Panc1 (cell line): ENCODE results near the gene DNAL1. TPM values are rescaled to one million over a fixed set of nuclear protein-coding genes. Genes with fewer than 3 reads are reported as not detected.

ENCODE experiments used
- ATAC-seq: fragments of 200-7000 bp; cut with Tn5 transposase; 2 replicates; pipeline ENCODE4 v1.9.1; 2020; ENCODE audit warnings: mild to moderate bottlenecking, moderate library complexity
- BruUV-seq: library from RNA; stranded (reverse); fragments of 400-500 nt; replicated peaks from 2 replicates; lab custom pipeline; 2021; lab: Mats Ljungman, UMichigan
- CTCF ChIA-PET: fragments of 300-600 bp; sonication (Branson Sonifier 250); formaldehyde crosslinking; loops from one replicate; lab custom pipeline; 2022; ENCODE audit warnings: antibody characterized with exemption; lab: Charles Lee
- POLR2A ChIA-PET: fragments of 300-600 bp; sonication (Branson Sonifier 250); formaldehyde crosslinking; loops from one replicate; lab custom pipeline; 2022; ENCODE audit warnings: antibody characterized with exemption; lab: Charles Lee
- DNase-seq: peaks from one replicate; pipeline ENCODE4 v3.0.0-alpha.2; 2010; ENCODE audit warnings: low read depth, low spot score
- H3K27ac ChIP-seq: 2 replicates; pipeline ENCODE4 v1.5.1; 2011; ENCODE audit warnings: mild to moderate bottlenecking, low read length, inconsistent platforms
- H3K27me3 ChIP-seq: fragments of 200-500 bp; sonication (Bioruptor generic); 2 replicates; pipeline ENCODE4 v1.6.0; 2014; ENCODE audit warnings: low read length, inconsistent platforms; ENCODE audit not compliant: control insufficient read depth, insufficient read depth
- H3K36me3 ChIP-seq: fragments of 200-500 bp; sonication (Bioruptor generic); 2 replicates; pipeline ENCODE4 v1.5.1; 2014; ENCODE audit warnings: inconsistent platforms, mild to moderate bottlenecking, low read length, moderate library complexity; ENCODE audit not compliant: control insufficient read depth, insufficient read depth
- H3K4me1 ChIP-seq: 2 replicates; pipeline ENCODE4 v1.5.1; 2011; ENCODE audit warnings: inconsistent platforms, mild to moderate bottlenecking, low read length, moderate library complexity; ENCODE audit not compliant: control insufficient read depth, insufficient read depth
- H3K4me3 ChIP-seq, 2 experiments: 2 replicates each; pipeline ENCODE4 v1.5.1; 2011 to 2012; ENCODE audit warnings: low read depth in 2 of 2, low read length in 2 of 2, mild to moderate bottlenecking in 2 of 2, inconsistent platforms in 1 of 2, moderate library complexity in 1 of 2
- H3K9me3 ChIP-seq: fragments of 200-500 bp; sonication (Bioruptor generic); 2 replicates; pipeline ENCODE4 v1.5.1; 2014; ENCODE audit warnings: low read depth, mild to moderate bottlenecking, inconsistent platforms, low read length, moderate library complexity; ENCODE audit not compliant: control insufficient read depth, insufficient read depth
- POLR2AphosphoS5 ChIP-seq: IDR thresholded peaks from 2 replicates; pipeline ENCODE4 v1.6.1; 2012; ENCODE audit warnings: mild to moderate bottlenecking, low read depth, low read length, moderate library complexity
- SIN3A ChIP-seq: IDR thresholded peaks from 2 replicates; pipeline ENCODE4 v1.6.1; 2012; ENCODE audit warnings: low read depth, mild to moderate bottlenecking, low read length, moderate library complexity, borderline replicate concordance; ENCODE audit not compliant: insufficient read depth
- TCF7L2 ChIP-seq: IDR thresholded peaks from 2 replicates; pipeline ENCODE4 v1.6.1; 2011; ENCODE audit warnings: mild to moderate bottlenecking, low read depth, low read length, inconsistent platforms
- in situ Hi-C: cut with HindIII; loops from 2 replicates; pipeline ENCODE4 v1.10.0; 2016; ENCODE audit warnings: low sequenced_read_pairs, low pct_unique_long_range_greater_than_20kb
- intact Hi-C: fragments of 100-400 bp; cut with micrococcal nuclease; formaldehyde crosslinking; loops from one replicate; pipeline ENCODE4 v1.10.0; 2022; ENCODE audit not compliant: unreplicated experiment
- total RNA-seq: library from RNA; stranded (reverse); gene quantifications from one replicate; pipeline ENCODE4 v1.2.1, GENCODE V29; 2021; ENCODE audit not compliant: unreplicated experiment
- TF ChIP-seq, protein P1 (sequence below): fragments of 450-650 bp; IDR thresholded peaks from 2 replicates; pipeline ENCODE4 v1.5.1; 2017; ENCODE audit warnings: mild to moderate bottlenecking
- TF ChIP-seq, protein P2 (sequence below), 2 experiments: IDR thresholded peaks; 2 replicates each; pipeline ENCODE4 v1.6.1; 2011 to 2012; ENCODE audit warnings: low read depth in 2 of 2, control low read depth in 1 of 2, low read length in 1 of 2, mild to moderate bottlenecking in 1 of 2, moderate library complexity in 1 of 2; ENCODE audit not compliant: insufficient read depth in 1 of 2

DNAL1 gene
- total RNA-seq, 1 experiment from 2014 or later, result 15.2 TPM

DNA sequence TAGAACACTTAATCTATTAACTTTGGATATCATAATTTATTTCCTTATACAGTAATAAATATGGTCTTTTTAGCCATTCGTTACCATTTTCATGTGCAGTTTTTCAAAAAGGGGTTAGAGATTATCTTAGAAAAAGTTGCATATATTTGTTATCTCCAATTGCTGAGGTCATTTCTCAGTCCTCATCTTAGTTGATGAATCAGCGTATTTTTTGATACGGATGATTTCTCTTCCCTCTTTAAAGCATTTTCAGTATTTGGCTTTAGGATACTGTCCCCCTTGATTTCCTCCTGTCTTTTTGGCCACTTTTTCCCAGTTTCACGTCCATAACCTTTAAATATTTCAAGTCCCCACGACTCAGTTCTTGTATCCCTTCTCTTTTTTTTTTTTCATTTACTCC, 21.8 kb downstream of the DNAL1 start:
- BruUV-seq, result no TSS peak
- POLR2A ChIA-PET, result no interaction called here
- ATAC-seq (no peak), DNase-seq (no peak)
- no peak overlapping the region for H3K27ac ChIP-seq
- no peaks in the 10 kb centered on the region; the same call in 1 of the 2 replicates for H3K36me3 ChIP-seq
- no peak overlapping the region for H3K4me3 ChIP-seq
- H3K4me1 ChIP-seq, result peaks cover 5% of the 10 kb centered on the region
- no peaks in the 10 kb centered on the region for H3K27me3 ChIP-seq
- in situ Hi-C loops (no loop called here), intact Hi-C loops (no loop called here)
- CTCF ChIA-PET, result no interaction called here
- no peaks in the 10 kb centered on the region for H3K9me3 ChIP-seq
- TF ChIP-seq TCF7L2 (no peak), SIN3A (no peak), POLR2AphosphoS5 (no peak)
- TF ChIP-seq, protein P1, sequence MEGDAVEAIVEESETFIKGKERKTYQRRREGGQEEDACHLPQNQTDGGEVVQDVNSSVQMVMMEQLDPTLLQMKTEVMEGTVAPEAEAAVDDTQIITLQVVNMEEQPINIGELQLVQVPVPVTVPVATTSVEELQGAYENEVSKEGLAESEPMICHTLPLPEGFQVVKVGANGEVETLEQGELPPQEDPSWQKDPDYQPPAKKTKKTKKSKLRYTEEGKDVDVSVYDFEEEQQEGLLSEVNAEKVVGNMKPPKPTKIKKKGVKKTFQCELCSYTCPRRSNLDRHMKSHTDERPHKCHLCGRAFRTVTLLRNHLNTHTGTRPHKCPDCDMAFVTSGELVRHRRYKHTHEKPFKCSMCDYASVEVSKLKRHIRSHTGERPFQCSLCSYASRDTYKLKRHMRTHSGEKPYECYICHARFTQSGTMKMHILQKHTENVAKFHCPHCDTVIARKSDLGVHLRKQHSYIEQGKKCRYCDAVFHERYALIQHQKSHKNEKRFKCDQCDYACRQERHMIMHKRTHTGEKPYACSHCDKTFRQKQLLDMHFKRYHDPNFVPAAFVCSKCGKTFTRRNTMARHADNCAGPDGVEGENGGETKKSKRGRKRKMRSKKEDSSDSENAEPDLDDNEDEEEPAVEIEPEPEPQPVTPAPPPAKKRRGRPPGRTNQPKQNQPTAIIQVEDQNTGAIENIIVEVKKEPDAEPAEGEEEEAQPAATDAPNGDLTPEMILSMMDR, result no peak
- TF ChIP-seq, protein P2, sequence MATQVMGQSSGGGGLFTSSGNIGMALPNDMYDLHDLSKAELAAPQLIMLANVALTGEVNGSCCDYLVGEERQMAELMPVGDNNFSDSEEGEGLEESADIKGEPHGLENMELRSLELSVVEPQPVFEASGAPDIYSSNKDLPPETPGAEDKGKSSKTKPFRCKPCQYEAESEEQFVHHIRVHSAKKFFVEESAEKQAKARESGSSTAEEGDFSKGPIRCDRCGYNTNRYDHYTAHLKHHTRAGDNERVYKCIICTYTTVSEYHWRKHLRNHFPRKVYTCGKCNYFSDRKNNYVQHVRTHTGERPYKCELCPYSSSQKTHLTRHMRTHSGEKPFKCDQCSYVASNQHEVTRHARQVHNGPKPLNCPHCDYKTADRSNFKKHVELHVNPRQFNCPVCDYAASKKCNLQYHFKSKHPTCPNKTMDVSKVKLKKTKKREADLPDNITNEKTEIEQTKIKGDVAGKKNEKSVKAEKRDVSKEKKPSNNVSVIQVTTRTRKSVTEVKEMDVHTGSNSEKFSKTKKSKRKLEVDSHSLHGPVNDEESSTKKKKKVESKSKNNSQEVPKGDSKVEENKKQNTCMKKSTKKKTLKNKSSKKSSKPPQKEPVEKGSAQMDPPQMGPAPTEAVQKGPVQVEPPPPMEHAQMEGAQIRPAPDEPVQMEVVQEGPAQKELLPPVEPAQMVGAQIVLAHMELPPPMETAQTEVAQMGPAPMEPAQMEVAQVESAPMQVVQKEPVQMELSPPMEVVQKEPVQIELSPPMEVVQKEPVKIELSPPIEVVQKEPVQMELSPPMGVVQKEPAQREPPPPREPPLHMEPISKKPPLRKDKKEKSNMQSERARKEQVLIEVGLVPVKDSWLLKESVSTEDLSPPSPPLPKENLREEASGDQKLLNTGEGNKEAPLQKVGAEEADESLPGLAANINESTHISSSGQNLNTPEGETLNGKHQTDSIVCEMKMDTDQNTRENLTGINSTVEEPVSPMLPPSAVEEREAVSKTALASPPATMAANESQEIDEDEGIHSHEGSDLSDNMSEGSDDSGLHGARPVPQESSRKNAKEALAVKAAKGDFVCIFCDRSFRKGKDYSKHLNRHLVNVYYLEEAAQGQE (IDR thresholded peaks at IDR 0.05; ENCODE audit: insufficient read depth in 1 of 2, low read depth in 2 of 2, low read length in 1 of 2), result no peak

DNA sequence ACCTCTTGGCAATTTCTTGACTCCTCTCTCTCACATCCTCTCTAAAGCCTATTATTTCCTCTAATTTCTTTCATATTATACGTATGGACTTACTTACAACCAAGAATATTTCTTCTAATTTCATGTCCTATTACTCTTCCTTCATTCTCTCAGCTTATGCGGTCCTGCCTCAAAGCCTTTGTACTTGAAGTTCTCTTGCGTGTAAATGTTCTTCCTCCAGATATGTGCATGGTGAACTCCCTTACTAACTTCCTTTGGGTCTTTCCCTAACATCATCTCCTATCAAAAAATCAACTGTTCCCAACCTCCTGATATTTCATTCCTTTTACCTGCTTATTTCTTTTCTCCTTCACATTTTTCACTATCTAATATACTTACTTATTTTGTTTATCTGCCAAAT, 23.1 kb downstream of the DNAL1 start:
- in situ Hi-C loops, result no loop called here
- Histone ChIP-seq H3K9me3 (no peaks in the 10 kb centered on the region), H3K36me3 (no peaks in the 10 kb centered on the region; the same call in 1 of the 2 replicates), H3K4me1 (no peaks in the 10 kb centered on the region), H3K27me3 (no peaks in the 10 kb centered on the region), H3K4me3 (no peak overlapping the region), H3K27ac (no peak overlapping the region)
- ChIA-PET POLR2A (no interaction called here), CTCF (no interaction called here)
- no peak for ATAC-seq
- DNase-seq, result no peak
- BruUV-seq, result no TSS peak
- TF ChIP-seq POLR2AphosphoS5, result no peak
- TF ChIP-seq, protein P1, result no peak
- TF ChIP-seq TCF7L2, result no peak
- TF ChIP-seq SIN3A, result no peak
- TF ChIP-seq, protein P2 (IDR thresholded peaks at IDR 0.05; ENCODE audit: insufficient read depth in 1 of 2, low read depth in 2 of 2, low read length in 1 of 2), result no peak
- intact Hi-C loops, result no loop called here
